Measurements from ENCODE around the gene SNAI1.

Gene SNAI1

GRCh38 chr20:49964964-49965780 lies 17.6 kb upstream of the SNAI1 start:
- no peak overlapping the region for H3K4me3 ChIP-seq (ENCODE audit: low read depth, low read length)
- peak; percentile 92 for TF ChIP-seq CTCF (IDR thresholded peaks at IDR 0.05; ENCODE audit: low read depth, low read length)
- peak; percentile 66 for DNase-seq
- H3K4me1 ChIP-seq = no peaks in the 10 kb centered on the region
- H3K9me3 ChIP-seq = no peaks in the 10 kb centered on the region
- no peaks in the 10 kb centered on the region for H3K27me3 ChIP-seq
- H3K36me3 ChIP-seq = no peaks in the 10 kb centered on the region

GRCh38 chr20:49965781-49966305 lies 16.9 kb upstream of the SNAI1 start:
- no peaks in the 10 kb centered on the region for H3K4me1 ChIP-seq

GRCh38 chr20:49966861-49967260 lies 15.9 kb upstream of the SNAI1 start:
- H3K4me1 ChIP-seq = no peaks in the 10 kb centered on the region
- DNase-seq = no peak
- H3K36me3 ChIP-seq = no peaks in the 10 kb centered on the region
- H3K27me3 ChIP-seq = no peaks in the 10 kb centered on the region
- H3K4me3 ChIP-seq (ENCODE audit: low read depth, low read length) = no peak overlapping the region
- H3K9me3 ChIP-seq = no peaks in the 10 kb centered on the region
- no peak for TF ChIP-seq CTCF (IDR thresholded peaks at IDR 0.05; ENCODE audit: low read depth, low read length)

More at GRCh38 chr20:49965781-49966305, 16.9 kb upstream of the SNAI1 start:
- H3K27me3 ChIP-seq = no peaks in the 10 kb centered on the region
- H3K9me3 ChIP-seq = no peaks in the 10 kb centered on the region
- no peak for TF ChIP-seq CTCF (IDR thresholded peaks at IDR 0.05; ENCODE audit: low read depth, low read length)
- H3K36me3 ChIP-seq = no peaks in the 10 kb centered on the region
- no peak for DNase-seq
- no peak overlapping the region for H3K4me3 ChIP-seq (ENCODE audit: low read depth, low read length)

- DNase-seq = no peak
- H3K4me3 ChIP-seq (ENCODE audit: low read depth, low read length) = no peak overlapping the region
- H3K9me3 ChIP-seq = no peaks in the 10 kb centered on the region
- no peaks in the 10 kb centered on the region for H3K4me1 ChIP-seq
- H3K36me3 ChIP-seq = no peaks in the 10 kb centered on the region
- H3K27me3 ChIP-seq = no peaks in the 10 kb centered on the region
- no peak for TF ChIP-seq CTCF (IDR thresholded peaks at IDR 0.05; ENCODE audit: low read depth, low read length)
Measured at GRCh38 chr20:49969234-49969633, 13.5 kb upstream of the SNAI1 start.

- Histone ChIP-seq H3K4me1 (no peaks in the 10 kb centered on the region), H3K27me3 (no peaks in the 10 kb centered on the region), H3K4me3 (ENCODE audit: low read depth, low read length) (no peak overlapping the region), H3K9me3 (no peaks in the 10 kb centered on the region), H3K36me3 (no peaks in the 10 kb centered on the region)
- TF ChIP-seq CTCF (IDR thresholded peaks at IDR 0.05; ENCODE audit: low read depth, low read length) = no peak
- DNase-seq = no peak
Measured at GRCh38 chr20:49969946-49970345, 12.8 kb upstream of the SNAI1 start.

- no peaks in the 10 kb centered on the region for H3K27me3 ChIP-seq
- H3K36me3 ChIP-seq = no peaks in the 10 kb centered on the region
- H3K4me3 ChIP-seq (ENCODE audit: low read depth, low read length) = no peak overlapping the region
- H3K9me3 ChIP-seq = no peaks in the 10 kb centered on the region
- DNase-seq = no peak
- H3K4me1 ChIP-seq = no peaks in the 10 kb centered on the region
- TF ChIP-seq CTCF (IDR thresholded peaks at IDR 0.05; ENCODE audit: low read depth, low read length) = no peak
Measured at GRCh38 chr20:49970498-49970897, 12.3 kb upstream of the SNAI1 start.
